PFSK-1 (cell line): ENCODE data around the gene PPP3CA.

Source experiments
- POLR2AphosphoS5 ChIP-seq: IDR thresholded peaks from 2 replicates; pipeline ENCODE4 v1.6.1; 2012; ENCODE audit warnings: low read depth, mild to moderate bottlenecking, control low read depth, low read length, moderate library complexity
- TAF1 ChIP-seq: IDR thresholded peaks from 2 replicates; pipeline ENCODE4 v1.6.1; 2012; ENCODE audit warnings: low read length, control low read depth, borderline replicate concordance; ENCODE audit not compliant: insufficient read depth
- TF ChIP-seq, protein P1 (sequence below), 2 experiments: IDR thresholded peaks; 2 replicates each; pipeline versions ENCODE4 v1.6.1 to v1.8.0; 2011 to 2012; ENCODE audit warnings: low read depth in 2 of 2, low read length in 2 of 2, control low read depth in 1 of 2, inconsistent platforms in 1 of 2, mild to moderate bottlenecking in 1 of 2, moderate library complexity in 1 of 2; ENCODE audit not compliant: insufficient read depth in 1 of 2

- TF ChIP-seq POLR2AphosphoS5 (no peak), TAF1 (no peak)
- TF ChIP-seq, protein P1, sequence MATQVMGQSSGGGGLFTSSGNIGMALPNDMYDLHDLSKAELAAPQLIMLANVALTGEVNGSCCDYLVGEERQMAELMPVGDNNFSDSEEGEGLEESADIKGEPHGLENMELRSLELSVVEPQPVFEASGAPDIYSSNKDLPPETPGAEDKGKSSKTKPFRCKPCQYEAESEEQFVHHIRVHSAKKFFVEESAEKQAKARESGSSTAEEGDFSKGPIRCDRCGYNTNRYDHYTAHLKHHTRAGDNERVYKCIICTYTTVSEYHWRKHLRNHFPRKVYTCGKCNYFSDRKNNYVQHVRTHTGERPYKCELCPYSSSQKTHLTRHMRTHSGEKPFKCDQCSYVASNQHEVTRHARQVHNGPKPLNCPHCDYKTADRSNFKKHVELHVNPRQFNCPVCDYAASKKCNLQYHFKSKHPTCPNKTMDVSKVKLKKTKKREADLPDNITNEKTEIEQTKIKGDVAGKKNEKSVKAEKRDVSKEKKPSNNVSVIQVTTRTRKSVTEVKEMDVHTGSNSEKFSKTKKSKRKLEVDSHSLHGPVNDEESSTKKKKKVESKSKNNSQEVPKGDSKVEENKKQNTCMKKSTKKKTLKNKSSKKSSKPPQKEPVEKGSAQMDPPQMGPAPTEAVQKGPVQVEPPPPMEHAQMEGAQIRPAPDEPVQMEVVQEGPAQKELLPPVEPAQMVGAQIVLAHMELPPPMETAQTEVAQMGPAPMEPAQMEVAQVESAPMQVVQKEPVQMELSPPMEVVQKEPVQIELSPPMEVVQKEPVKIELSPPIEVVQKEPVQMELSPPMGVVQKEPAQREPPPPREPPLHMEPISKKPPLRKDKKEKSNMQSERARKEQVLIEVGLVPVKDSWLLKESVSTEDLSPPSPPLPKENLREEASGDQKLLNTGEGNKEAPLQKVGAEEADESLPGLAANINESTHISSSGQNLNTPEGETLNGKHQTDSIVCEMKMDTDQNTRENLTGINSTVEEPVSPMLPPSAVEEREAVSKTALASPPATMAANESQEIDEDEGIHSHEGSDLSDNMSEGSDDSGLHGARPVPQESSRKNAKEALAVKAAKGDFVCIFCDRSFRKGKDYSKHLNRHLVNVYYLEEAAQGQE (IDR thresholded peaks at IDR 0.05; ENCODE audit: insufficient read depth in 1 of 2, low read depth in 2 of 2, low read length in 2 of 2) = no peak
These were observed 361.8 kb downstream of the PPP3CA start for GRCh38 chr4:100985576-100985975.
